CD4-positive, alpha-beta memory T cell (primary cell): ENCODE data around the gene PRR14. TPM values are rescaled to one million over a fixed set of nuclear protein-coding genes. Genes with fewer than 3 reads are reported as not detected.
A peak's percentile ranks its signal among the peaks of the same experiment; 100 is the strongest.
"Not testable (repeated sequence)": the region's sequence is repeated elsewhere in the genome, so short reads cannot be mapped to it uniquely, and the experiment has no call there.

ENCODE experiments used
- CTCF ChIA-PET: fragments of 350-600 bp; sonication (Branson Sonifier 250); formaldehyde crosslinking; loops from one replicate; lab custom pipeline; 2021; ENCODE audit warnings: inconsistent platforms; ENCODE audit not compliant: partially characterized antibody; lab: Charles Lee
- POLR2A ChIA-PET: fragments of 350-600 bp; sonication (Branson Sonifier 250); formaldehyde crosslinking; loops from one replicate; lab custom pipeline; 2021; ENCODE audit not compliant: partially characterized antibody; lab: Charles Lee
- DNase-seq, 5 donors: peaks; one replicate each; pipeline versions ENCODE4 v3.0.0 to v3.0.0-alpha.2; 2020 to 2022; ENCODE audit warnings: mixed read lengths in 1 of 5
- H3K27ac ChIP-seq: one replicate; pipeline ENCODE4 v1.7.0; 2013; ENCODE audit warnings: low read depth, low read length
- H3K27me3 ChIP-seq: 2 replicates; pipeline ENCODE4 v1.7.0; 2013; ENCODE audit warnings: mild to moderate bottlenecking, low read length, moderate library complexity; ENCODE audit not compliant: insufficient read depth
- H3K36me3 ChIP-seq: 2 replicates; pipeline ENCODE4 v1.7.0; 2013; ENCODE audit warnings: mild to moderate bottlenecking, low read length, moderate library complexity; ENCODE audit not compliant: insufficient read depth
- H3K4me1 ChIP-seq: 2 replicates; pipeline ENCODE4 v1.7.0; 2013; ENCODE audit warnings: mild to moderate bottlenecking, low read length, moderate library complexity; ENCODE audit not compliant: insufficient read depth
- H3K4me3 ChIP-seq, 2 donors: one replicate each; pipeline ENCODE4 v1.7.0; 2013; ENCODE audit warnings: low read length in 2 of 2, mild to moderate bottlenecking in 1 of 2
- H3K9me3 ChIP-seq, 2 donors: one replicate each; pipeline ENCODE4 v1.7.0; 2013; ENCODE audit warnings: low read length in 2 of 2, control low read depth in 1 of 2; ENCODE audit not compliant: control insufficient read depth in 1 of 2
- H3K27ac Mint-ChIP-seq, 7 donors: one replicate each; pipeline ENCODE4 v1.8.0; 2020 to 2021; ENCODE audit warnings: mixed read lengths in 7 of 7, mild to moderate bottlenecking in 6 of 7, inconsistent platforms in 3 of 7, moderate library complexity in 3 of 7
- H3K27me3 Mint-ChIP-seq, 2 donors: one replicate each; pipeline ENCODE4 v1.8.0; 2020 to 2021; ENCODE audit warnings: mixed read lengths in 2 of 2
- H3K36me3 Mint-ChIP-seq, 2 donors: one replicate each; pipeline ENCODE4 v1.8.0; 2020 to 2021; ENCODE audit warnings: mixed read lengths in 2 of 2, inconsistent platforms in 1 of 2, mild to moderate bottlenecking in 1 of 2
- H3K4me1 Mint-ChIP-seq, 4 donors: one replicate each; pipeline ENCODE4 v1.8.0; 2020 to 2021; ENCODE audit warnings: mixed read lengths in 4 of 4, mild to moderate bottlenecking in 1 of 4
- H3K4me3 Mint-ChIP-seq, 8 donors: one replicate each; pipeline ENCODE4 v1.8.0; 2020 to 2021; ENCODE audit warnings: mixed read lengths in 8 of 8, mild to moderate bottlenecking in 7 of 8, moderate library complexity in 6 of 8, inconsistent platforms in 3 of 8
- H3K9me3 Mint-ChIP-seq, 8 donors: one replicate each; pipeline ENCODE4 v1.8.0; 2020 to 2021; ENCODE audit warnings: mixed read lengths in 8 of 8, mild to moderate bottlenecking in 5 of 8, inconsistent platforms in 3 of 8, moderate library complexity in 1 of 8
- intact Hi-C: fragments of 100-400 bp; cut with micrococcal nuclease; formaldehyde crosslinking; loops from one replicate; pipeline ENCODE4 v1.15.1; 2023
- polyA plus RNA-seq, 2 donors: library from polyadenylated mRNA; unstranded; fragments of 300-500 nt; fragmentation: Illumina TruSeq; gene quantifications; one replicate each; pipeline ENCODE4 v1.2.3, GENCODE V29; 2021
- total RNA-seq, 2 experiments: library from RNA; stranded (reverse); gene quantifications; one replicate each; pipeline ENCODE4 v1.2.3, GENCODE V29; 2021

PRR14 gene
- total and polyA plus RNA-seq, 4 experiments from 2014 or later = 8.7 to 100 (median 59.0) TPM

- H3K27ac ChIP-seq, DNase-seq, H3K36me3 Mint-ChIP-seq, H3K9me3 ChIP-seq, H3K36me3 ChIP-seq, H3K27me3 Mint-ChIP-seq, intact Hi-C loops, H3K4me3 Mint-ChIP-seq, H3K9me3 Mint-ChIP-seq, H3K27me3 ChIP-seq, H3K4me3 ChIP-seq: not testable (repeated sequence)
- H3K4me1 Mint-ChIP-seq = peaks cover 6 to 24% (median 17%) of the 10 kb centered on the region in 4 donors
- ChIA-PET CTCF (interaction anchor here (0.6 to 4.7 kb wide), 11 partner anchors 10 to 202 kb away, joined by 3 to 22 read pairs (median 3); partner anchors contain the start of genes DCTPP1 and ZNF689), POLR2A (interaction anchor here (0.7 to 3.1 kb wide), 3 partner anchors 17 to 27 kb away, joined by 3 to 37 read pairs (median 25); partner anchors contain the start of genes FBRS, PRR14 and ZNF689)
- peaks cover 17% of the 10 kb centered on the region for H3K4me1 ChIP-seq
- peak overlapping the region in 1 of 7 donors; percentile 51 for H3K27ac Mint-ChIP-seq
These were observed 18.3 kb upstream of the PRR14 start for GRCh38 chr16:30632454-30632853.

- H3K36me3 Mint-ChIP-seq = peaks cover 0 to 4% of the 10 kb centered on the region in 2 donors
- H3K27ac ChIP-seq = peak overlapping the region; percentile 92
- ChIA-PET POLR2A (interaction anchor here (0.5 to 3.1 kb wide), 14 partner anchors 16 to 284 kb away, joined by 3 to 37 read pairs (median 5); partner anchors contain the start of genes DCTPP1, FBRS, PRR14 and SRCAP), CTCF (interaction anchor here (0.9 to 2.9 kb wide), 4 partner anchors 12 to 203 kb away, joined by 3 to 12 read pairs (median 4); partner anchors contain the start of genes DCTPP1 and FBRS)
- H3K27me3 Mint-ChIP-seq = no peaks in the 10 kb centered on the region
- peaks cover 15% of the 10 kb centered on the region for H3K4me1 ChIP-seq
- H3K9me3 Mint-ChIP-seq = no peaks in the 10 kb centered on the region
- H3K4me3 Mint-ChIP-seq = peak overlapping the region; percentile 94 to 96 (median 96)
- intact Hi-C loops = no loop called here
- H3K9me3 ChIP-seq = no peaks in the 10 kb centered on the region
- peak overlapping the region; percentile 97 to 100 (median 99) for H3K27ac Mint-ChIP-seq
- peak overlapping the region; percentile 73 to 76 for H3K4me3 ChIP-seq
- H3K27me3 ChIP-seq = no peaks in the 10 kb centered on the region
- no peaks in the 10 kb centered on the region for H3K36me3 ChIP-seq
- peaks cover 6 to 22% (median 14%) of the 10 kb centered on the region in 4 donors for H3K4me1 Mint-ChIP-seq
- no peak for DNase-seq
These were observed 17.2 kb upstream of the PRR14 start for GRCh38 chr16:30633526-30633925.

- H3K36me3 ChIP-seq = no peaks in the 10 kb centered on the region
- Mint-ChIP-seq H3K4me1 (peaks cover 2 to 16% (median 10%) of the 10 kb centered on the region in 4 donors), H3K27me3 (no peaks in the 10 kb centered on the region), H3K27ac (no peak overlapping the region), H3K4me3 (no peak overlapping the region), H3K36me3 (peaks cover 0 to 4% of the 10 kb centered on the region in 2 donors), H3K9me3 (no peaks in the 10 kb centered on the region)
- intact Hi-C loops = no loop called here
- CTCF ChIA-PET = interaction anchor here (0.7 to 1.7 kb wide), 8 partner anchors 8 to 523 kb away, joined by 3 to 12 read pairs (median 4); partner anchors contain the start of gene ZNF785
- H3K9me3 ChIP-seq = no peaks in the 10 kb centered on the region
- no peak overlapping the region for H3K27ac ChIP-seq
- DNase-seq = no peak
- no peaks in the 10 kb centered on the region for H3K27me3 ChIP-seq
- POLR2A ChIA-PET = interaction anchor here (1.3 to 2.0 kb wide), 4 partner anchors 14 to 266 kb away, joined by 3 to 8 read pairs (median 5); partner anchors contain the start of genes FBRS, PRR14 and TBC1D10B
- H3K4me1 ChIP-seq = peaks cover 13% of the 10 kb centered on the region
- no peak overlapping the region for H3K4me3 ChIP-seq
These were observed 14.2 kb upstream of the PRR14 start for GRCh38 chr16:30636599-30636998.

GRCh38 chr16:30637139-30637538 lies 13.6 kb upstream of the PRR14 start:
- H3K9me3 ChIP-seq, H3K27ac ChIP-seq, H3K9me3 Mint-ChIP-seq, H3K36me3 ChIP-seq, H3K4me3 Mint-ChIP-seq, H3K36me3 Mint-ChIP-seq, H3K27me3 Mint-ChIP-seq, H3K27ac Mint-ChIP-seq, H3K27me3 ChIP-seq, DNase-seq, H3K4me3 ChIP-seq, intact Hi-C loops: not testable (repeated sequence)
- CTCF ChIA-PET = interaction anchor here (0.7 to 1.7 kb wide), 10 partner anchors 9 to 523 kb away, joined by 3 to 12 read pairs (median 4); partner anchors contain the start of gene ZNF785
- H3K4me1 ChIP-seq = peaks cover 13% of the 10 kb centered on the region
- peaks cover 2 to 16% (median 10%) of the 10 kb centered on the region in 4 donors for H3K4me1 Mint-ChIP-seq
- POLR2A ChIA-PET = interaction anchor here (1.3 to 2.0 kb wide), 3 partner anchors 13 to 266 kb away, joined by 3 to 6 read pairs (median 4); partner anchors contain the start of genes PRR14 and TBC1D10B

GRCh38 chr16:30637944-30638343 lies 12.8 kb upstream of the PRR14 start:
- Histone ChIP-seq H3K4me3 (no peak overlapping the region), H3K27ac (no peak overlapping the region), H3K4me1 (peaks cover 13% of the 10 kb centered on the region), H3K9me3 (no peaks in the 10 kb centered on the region), H3K36me3 (no peaks in the 10 kb centered on the region), H3K27me3 (no peaks in the 10 kb centered on the region)
- intact Hi-C loops = no loop called here
- Mint-ChIP-seq H3K4me1 (peaks cover 2 to 16% (median 10%) of the 10 kb centered on the region in 4 donors), H3K36me3 (peaks cover 0 to 4% of the 10 kb centered on the region in 2 donors), H3K4me3 (no peak overlapping the region), H3K27me3 (no peaks in the 10 kb centered on the region), H3K9me3 (no peaks in the 10 kb centered on the region), H3K27ac (peak overlapping the region in 2 of 7 donors; percentile 53 to 68)
- DNase-seq = peak in 4 of 5 donors; percentile 35 to 54 (median 36)
- ChIA-PET CTCF (interaction anchor here (1.0 to 1.7 kb wide), 5 partner anchors 9 to 102 kb away, joined by 3 to 12 read pairs (median 4); no protein-coding TSS in a partner anchor), POLR2A (interaction anchor here (1.0 to 1.4 kb wide), 3 partner anchors 9 to 267 kb away, joined by 3 to 4 read pairs (median 3); partner anchors contain the start of gene TBC1D10B)

GRCh38 chr16:30641378-30641982 lies 9.3 kb upstream of the PRR14 start:
- Mint-ChIP-seq H3K27ac (no peak overlapping the region), H3K9me3 (no peaks in the 10 kb centered on the region), H3K36me3 (no peaks in the 10 kb centered on the region), H3K4me3 (no peak overlapping the region), H3K27me3 (peaks cover 0 to 2% of the 10 kb centered on the region in 2 donors), H3K4me1 (no peaks in the 10 kb centered on the region)
- POLR2A ChIA-PET = interaction anchor here (0.7 to 1.1 kb wide), 2 partner anchors 9 to 122 kb away, joined by 3 read pairs; partner anchors contain the start of gene PRR14
- CTCF ChIA-PET = interaction anchor here (0.8 to 2.0 kb wide), 3 partner anchors 26 to 52 kb away, joined by 3 to 4 read pairs (median 3); no protein-coding TSS in a partner anchor
- Histone ChIP-seq H3K36me3 (no peaks in the 10 kb centered on the region), H3K9me3 (no peaks in the 10 kb centered on the region), H3K27ac (no peak overlapping the region), H3K4me1 (no peaks in the 10 kb centered on the region), H3K4me3 (no peak overlapping the region), H3K27me3 (no peaks in the 10 kb centered on the region)
- intact Hi-C loops = no loop called here
- DNase-seq = no peak
